ENCODE results near the gene CLECL1. TPM values are rescaled to one million over a fixed set of nuclear protein-coding genes. Genes with fewer than 3 reads are reported as not detected.
A peak's percentile ranks its signal among the peaks of the same experiment; 100 is the strongest.

CLECL1 gene
- total RNA-seq, 1 experiment from 2014 or later, result not detected

DNA sequence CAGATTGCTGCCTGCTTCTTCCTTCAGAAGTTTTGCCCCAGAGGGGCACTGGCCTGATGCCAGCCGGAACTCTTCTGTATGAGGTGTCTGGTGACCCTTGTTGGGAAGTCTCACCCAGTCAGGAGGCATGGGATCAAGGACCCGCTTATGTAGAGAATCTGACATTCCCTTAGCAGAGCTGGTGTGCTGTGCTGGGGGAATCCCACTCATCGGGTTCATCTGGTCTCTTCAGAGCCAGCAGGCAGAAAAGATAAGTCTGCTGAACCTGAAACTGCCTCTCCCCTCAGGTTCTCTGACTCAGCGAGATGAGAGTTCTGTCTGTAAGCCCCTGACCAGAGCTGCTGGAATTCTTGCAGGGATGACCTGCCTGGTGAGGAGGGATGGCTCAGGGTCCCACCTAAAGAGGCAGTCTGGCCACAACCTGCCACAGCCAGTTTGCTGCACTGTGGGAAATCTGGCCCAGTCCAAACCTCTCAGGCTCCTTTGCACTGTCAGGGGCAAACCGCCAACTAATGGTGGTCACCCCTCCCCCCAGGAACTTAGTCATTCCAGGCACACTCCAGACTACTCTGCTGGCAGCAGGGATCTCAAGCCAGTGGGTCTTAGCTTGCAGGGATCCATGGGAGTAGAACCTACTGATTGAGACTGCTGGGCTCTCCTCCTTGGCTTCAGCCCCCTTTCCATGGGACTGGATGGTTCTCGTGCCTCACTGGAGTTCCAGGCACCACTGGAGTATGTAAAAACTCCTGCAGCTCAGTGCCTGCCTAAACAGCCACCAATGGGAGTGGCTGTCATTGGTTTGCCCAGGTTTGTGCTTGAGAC is 59.3 kb downstream of the CLECL1 start:
- H3K9me3 ChIP-seq (ENCODE audit: low read depth, low read length, poor library complexity, severe bottlenecking), result no peaks in the 10 kb centered on the region
- intact Hi-C loops (cut with micrococcal nuclease; ENCODE audit: unreplicated experiment), result no loop called here
- no peak overlapping the region for H3K27ac ChIP-seq (ENCODE audit: low read depth, low read length, poor library complexity, severe bottlenecking)
- peak; percentile 51 for DNase-seq (ENCODE audit: low spot score)
- no peaks in the 10 kb centered on the region for H3K36me3 ChIP-seq (ENCODE audit: insufficient read depth, low read length, poor library complexity, severe bottlenecking)
- CTCF ChIA-PET, result no interaction called here
- H3K4me1 ChIP-seq (ENCODE audit: insufficient read depth, low read length, poor library complexity, severe bottlenecking), result no peaks in the 10 kb centered on the region
- TF ChIP-seq EZH2 (IDR thresholded peaks at IDR 0.05; ENCODE audit: borderline replicate concordance, low read depth, low read length, poor library complexity, severe bottlenecking), result no peak
- TF ChIP-seq, protein P1, sequence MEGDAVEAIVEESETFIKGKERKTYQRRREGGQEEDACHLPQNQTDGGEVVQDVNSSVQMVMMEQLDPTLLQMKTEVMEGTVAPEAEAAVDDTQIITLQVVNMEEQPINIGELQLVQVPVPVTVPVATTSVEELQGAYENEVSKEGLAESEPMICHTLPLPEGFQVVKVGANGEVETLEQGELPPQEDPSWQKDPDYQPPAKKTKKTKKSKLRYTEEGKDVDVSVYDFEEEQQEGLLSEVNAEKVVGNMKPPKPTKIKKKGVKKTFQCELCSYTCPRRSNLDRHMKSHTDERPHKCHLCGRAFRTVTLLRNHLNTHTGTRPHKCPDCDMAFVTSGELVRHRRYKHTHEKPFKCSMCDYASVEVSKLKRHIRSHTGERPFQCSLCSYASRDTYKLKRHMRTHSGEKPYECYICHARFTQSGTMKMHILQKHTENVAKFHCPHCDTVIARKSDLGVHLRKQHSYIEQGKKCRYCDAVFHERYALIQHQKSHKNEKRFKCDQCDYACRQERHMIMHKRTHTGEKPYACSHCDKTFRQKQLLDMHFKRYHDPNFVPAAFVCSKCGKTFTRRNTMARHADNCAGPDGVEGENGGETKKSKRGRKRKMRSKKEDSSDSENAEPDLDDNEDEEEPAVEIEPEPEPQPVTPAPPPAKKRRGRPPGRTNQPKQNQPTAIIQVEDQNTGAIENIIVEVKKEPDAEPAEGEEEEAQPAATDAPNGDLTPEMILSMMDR (conservative IDR thresholded peaks at IDR 0.05; ENCODE audit: low read depth, low read length), result no peak
- BruUV-seq (replicated peaks), result no TSS peak
- H3K27me3 ChIP-seq (replicated peaks; ENCODE audit: insufficient read depth, low read depth, low read length, poor library complexity), result no peaks in the 10 kb centered on the region
- H3K4me3 ChIP-seq (ENCODE audit: low read depth, low read length, poor library complexity, severe bottlenecking), result no peak overlapping the region
- POLR2A ChIA-PET (ENCODE audit: low non-redundant PET), result no interaction called here

Other genes starting within 250 kb of the CLECL1 start
- not detected in 2 replicates for gene KLRB1, start 125.2 kb downstream of the CLECL1 start, total RNA-seq (2021)
- 1.6 and 2.2 TPM in 2 replicates for gene CLEC2D, start 63.4 kb downstream of the CLECL1 start, total RNA-seq (2021)
- gene CD69, start 27.8 kb upstream of the CLECL1 start, total RNA-seq (2021), result 0.26 TPM in 1 of 2 replicates, not detected in the other
- gene KLRF1, start 94.4 kb upstream of the CLECL1 start, total RNA-seq (2021), result not detected in 2 replicates
- 9.4 and 12.3 TPM in 2 replicates for gene CLEC2B, start 136.3 kb upstream of the CLECL1 start, total RNA-seq (2021)
- gene KLRF2, start 148.4 kb upstream of the CLECL1 start, total RNA-seq (2021), result not detected in 2 replicates
- not detected in 2 replicates for gene CLEC2A, start 199.3 kb upstream of the CLECL1 start, total RNA-seq (2021)
- not detected in 2 replicates for gene CLEC12A, start 238.3 kb upstream of the CLECL1 start, total RNA-seq (2021)

Data from A673 (cell line).